GM18505 (cell line): ENCODE results near the gene ANO3.

Experiments used
- ATAC-seq: cut with Tn5 transposase; IDR thresholded peaks from one replicate; pipeline ENCODE4 v1.9.1; 2021; ENCODE audit not compliant: unreplicated experiment
- POLR2A ChIP-seq: IDR thresholded peaks from 4 replicates; pipeline ENCODE4 v1.6.1; 2011; ENCODE audit warnings: borderline replicate concordance; ENCODE audit not compliant: insufficient read depth, insufficient read length; ENCODE audit errors: extremely low read depth

ANO3 gene

DNA sequence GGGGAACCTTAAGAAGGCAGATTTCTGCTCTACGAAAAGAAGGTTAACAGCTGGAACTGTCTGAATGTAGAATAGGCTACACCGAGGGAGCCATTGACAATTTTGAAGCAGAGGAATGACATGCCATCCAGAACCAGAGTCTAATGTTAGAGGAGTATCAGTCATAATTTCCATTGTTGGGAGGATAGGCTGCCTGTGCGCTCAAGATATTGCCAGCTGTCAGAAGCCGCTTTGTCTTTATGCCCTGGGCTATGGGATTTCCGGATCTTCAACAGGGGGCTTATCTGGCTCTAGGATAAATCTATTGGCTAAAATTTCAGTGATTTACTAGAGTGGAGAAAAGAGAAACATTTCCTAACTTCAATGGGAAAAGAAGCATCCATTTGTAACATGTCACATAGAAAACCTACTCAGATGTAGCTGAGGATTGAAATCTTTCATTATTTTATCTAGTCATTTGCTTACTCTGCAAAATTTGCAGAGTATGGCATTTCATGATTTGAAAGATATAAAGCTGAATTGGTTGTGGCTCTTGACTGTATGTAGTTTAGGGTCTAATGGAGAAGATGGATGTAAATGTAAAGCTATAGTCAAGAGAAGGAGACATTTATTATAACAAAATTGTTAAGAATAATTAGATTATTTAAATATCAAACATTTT lies 78.9 kb downstream of the ANO3 start:
- TF ChIP-seq POLR2A: no peak
- ATAC-seq: no peak

DNA sequence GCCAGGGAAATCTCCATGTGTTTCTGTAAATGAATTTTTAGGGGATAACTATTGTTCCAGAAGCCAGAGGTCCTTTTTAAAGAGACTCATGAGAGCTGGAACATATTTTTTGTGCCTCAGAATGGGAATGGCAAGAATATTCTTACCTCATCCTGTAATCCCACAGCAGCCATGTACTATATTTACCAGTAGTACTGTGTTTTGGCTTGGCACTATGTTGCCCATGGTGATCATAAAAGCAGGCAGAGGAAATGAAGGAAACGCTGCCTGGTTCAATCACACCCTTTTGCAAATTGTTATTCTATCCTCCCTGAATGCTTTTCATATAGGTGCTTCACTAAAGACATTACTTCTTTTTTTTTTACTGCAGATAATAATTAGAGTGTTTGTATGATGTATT lies 81.0 kb downstream of the ANO3 start:
- no peak for ATAC-seq
- no peak for TF ChIP-seq POLR2A

DNA sequence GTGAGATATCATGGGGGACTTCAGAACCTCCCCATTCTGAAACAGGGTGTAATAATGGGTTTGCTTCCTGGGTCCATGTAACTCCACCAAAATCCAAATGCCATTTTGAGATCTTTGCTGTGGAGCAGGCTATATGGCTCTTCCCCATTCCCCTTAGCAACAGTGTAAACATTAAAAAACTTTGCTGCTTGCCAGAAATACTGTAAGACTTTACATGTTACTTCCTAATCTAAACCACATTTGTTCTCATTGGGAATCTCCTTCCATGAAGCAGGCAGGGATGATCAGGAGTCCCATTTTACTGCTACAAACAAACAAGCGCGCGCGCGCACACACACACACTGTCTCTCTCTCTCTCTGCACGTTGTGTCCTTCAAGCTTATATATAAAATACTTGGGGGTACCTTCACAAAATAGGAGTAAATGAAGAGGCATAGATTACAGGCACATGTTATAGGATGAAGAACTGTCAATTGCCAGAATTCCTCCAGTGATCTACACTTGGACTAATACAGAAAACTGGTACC lies 86.5 kb downstream of the ANO3 start:
- no peak for ATAC-seq
- TF ChIP-seq POLR2A: no peak

DNA sequence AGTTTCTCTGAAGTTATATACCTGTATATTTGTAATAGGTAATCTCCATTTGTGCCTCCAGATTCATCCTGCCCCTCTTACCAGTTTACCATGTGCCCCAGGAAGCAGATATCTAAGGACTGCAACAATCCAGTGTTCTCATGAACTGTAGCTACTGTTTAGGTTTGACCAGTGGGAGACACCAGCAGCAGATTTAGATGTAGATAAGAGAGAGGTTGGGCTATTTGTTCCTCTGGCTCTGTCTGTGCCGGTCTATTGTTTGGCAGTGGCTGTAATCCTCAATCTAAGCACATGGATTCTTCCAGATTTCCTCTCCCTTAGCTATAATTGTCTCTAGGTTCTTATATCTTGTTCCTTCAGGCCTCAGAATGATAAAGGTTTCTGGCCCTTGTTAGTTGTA lies 88.4 kb downstream of the ANO3 start:
- TF ChIP-seq POLR2A: no peak
- ATAC-seq: no peak

DNA sequence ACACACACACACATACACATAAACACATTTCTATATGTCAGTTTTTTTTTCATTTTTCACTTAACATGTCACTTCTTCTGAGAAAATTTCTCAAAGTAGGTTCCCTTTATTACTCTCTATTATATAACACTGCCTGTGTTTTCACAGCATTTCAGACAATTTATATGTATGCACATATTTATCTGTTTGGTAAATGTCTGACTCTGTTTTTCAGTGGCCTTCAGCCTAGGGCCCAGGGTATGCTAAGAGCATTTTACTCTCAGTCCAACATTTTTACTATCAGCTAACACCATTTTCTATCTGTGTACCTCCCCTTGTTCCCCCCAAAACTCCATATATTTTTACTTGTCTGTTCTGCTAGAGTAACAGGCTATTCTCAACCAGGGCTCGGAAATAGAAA lies 92.3 kb downstream of the ANO3 start:
- no peak for TF ChIP-seq POLR2A
- ATAC-seq: no peak

DNA sequence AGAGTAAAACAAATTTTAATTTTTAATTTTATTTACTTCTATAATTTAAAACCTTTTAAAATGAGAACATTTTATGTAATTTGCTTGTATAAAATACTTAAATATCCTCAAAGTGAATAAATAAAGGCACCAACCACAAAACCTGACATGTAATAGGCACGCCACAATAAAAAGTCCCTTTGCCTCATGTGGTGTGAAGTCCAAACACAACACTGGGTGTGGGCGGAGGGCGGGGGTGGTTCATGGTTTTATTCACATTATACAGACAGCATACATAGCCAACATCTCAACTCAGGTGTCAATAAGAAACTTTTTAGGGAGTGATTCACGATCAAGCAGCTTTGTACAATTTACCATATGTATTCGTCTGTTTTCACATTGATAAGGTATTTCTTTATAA lies 107.9 kb downstream of the ANO3 start:
- ATAC-seq: no peak
- TF ChIP-seq POLR2A: no peak

DNA sequence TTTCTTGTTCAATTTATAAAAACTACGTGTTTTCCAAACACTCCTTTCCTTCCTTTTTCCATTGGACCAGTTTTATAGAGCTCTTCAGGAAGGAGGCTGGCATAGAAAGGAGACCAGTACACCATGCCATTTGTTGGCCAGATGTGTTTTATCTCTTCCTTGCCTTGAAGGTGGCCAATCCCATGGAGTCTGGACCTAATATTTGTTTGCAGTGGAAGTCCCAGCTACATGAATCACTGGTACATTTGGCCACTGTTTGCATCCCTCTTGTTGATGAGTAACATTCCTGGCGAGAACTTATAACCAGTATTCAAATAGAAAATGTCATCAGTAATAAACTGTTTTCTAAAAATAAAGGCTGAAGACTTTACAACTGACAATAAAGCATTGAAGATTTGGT lies 110.2 kb downstream of the ANO3 start:
- TF ChIP-seq POLR2A: no peak
- ATAC-seq: no peak

DNA sequence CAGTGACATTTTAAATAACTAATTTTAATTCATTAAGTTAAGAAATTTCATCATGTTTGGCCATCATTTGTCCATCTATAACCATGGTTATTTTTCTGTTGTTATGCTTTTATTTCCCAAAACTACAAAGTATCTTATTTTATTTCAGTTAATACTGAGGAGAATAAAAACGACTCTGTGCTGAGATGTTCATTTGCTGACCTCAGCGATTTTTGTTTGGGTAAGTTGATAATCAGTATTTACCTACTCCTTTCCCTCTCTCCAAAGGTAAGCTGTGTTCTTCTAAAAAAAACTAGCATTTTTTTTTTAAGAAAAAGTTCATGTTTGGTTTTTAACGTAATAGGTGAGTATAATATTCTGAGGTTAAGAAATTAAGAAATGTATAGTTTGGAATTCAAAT lies 111.7 kb downstream of the ANO3 start:
- no peak for ATAC-seq
- no peak for TF ChIP-seq POLR2A

DNA sequence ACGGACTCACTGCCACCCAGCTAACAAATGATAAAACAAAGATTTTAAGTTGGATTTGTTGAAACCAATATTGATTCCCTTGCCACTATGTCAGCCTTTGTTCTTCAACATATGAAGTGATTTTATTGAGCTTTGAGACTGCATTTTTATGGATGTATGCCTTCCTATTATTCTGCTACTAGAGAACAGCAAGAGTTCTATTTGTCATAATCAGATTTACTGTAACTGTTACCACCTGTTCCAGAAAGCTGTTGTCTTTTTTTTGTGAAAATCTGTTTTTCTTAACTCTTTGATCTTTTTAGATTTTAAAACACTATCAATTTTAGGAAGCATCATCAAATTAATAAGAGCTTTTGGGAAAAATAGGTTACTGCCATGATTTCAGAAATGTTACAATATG lies 125.7 kb downstream of the ANO3 start:
- TF ChIP-seq POLR2A: no peak
- no peak for ATAC-seq

DNA sequence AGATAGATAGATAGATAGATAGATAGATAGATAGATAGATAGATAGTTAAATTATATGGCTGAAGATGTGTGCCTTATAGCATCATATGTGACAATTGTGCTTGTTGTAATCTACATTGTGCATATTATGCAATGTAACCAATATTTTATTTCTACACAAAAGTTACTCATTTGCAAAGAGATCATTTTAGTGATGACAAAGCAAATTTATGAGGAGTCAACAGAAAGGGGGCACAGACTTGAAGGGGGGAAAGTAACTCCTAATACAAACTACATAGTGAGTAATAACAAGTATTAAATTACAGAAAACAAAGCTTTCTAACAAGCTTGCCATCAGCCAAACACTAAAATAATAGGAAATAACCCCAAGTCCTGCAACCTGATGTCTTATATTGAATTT lies 133.3 kb downstream of the ANO3 start:
- ATAC-seq: no peak

DNA sequence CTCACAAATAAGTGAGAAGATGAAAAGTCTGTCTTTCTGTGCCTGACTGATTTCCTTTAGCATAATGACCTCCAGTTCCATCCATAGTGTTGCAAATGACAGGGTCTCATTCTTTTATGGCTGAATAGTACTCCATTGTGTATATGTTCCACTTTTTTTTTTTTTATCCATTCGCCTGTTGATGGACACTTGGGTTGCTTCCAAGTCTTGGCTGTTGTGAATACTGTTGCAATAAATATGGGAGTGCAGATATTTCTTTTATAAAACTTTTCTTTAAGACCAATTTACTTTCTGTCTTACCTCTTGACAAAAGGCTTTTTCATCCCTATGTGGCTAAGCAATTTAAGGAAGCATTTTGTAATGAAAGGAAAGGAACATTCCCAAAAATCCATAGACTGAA lies 135.6 kb downstream of the ANO3 start:
- ATAC-seq: no peak

More for the DNA sequence above, 133.3 kb downstream of the ANO3 start:
- no peak for TF ChIP-seq POLR2A

DNA sequence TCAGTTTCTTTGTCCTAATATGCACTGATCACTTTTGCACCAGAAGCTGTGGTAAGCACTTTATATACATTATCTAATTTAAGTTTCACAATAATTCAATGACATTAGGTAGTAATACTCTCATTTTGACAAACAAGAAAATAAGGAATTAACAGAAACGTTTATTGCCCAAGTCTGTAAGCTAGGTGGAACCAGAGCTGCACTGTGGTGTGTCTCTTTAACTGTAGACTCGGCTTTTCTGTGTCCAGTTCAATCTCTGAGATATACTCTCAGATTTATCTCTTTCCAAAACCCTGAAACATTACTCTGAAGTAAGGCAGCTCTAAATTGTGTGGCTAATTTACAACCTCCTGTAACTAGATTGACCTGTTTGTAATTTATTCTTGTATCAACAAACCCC lies 139.1 kb downstream of the ANO3 start:
- ATAC-seq: no peak
- no peak for TF ChIP-seq POLR2A

More for the DNA sequence above, 135.6 kb downstream of the ANO3 start:
- no peak for TF ChIP-seq POLR2A

DNA sequence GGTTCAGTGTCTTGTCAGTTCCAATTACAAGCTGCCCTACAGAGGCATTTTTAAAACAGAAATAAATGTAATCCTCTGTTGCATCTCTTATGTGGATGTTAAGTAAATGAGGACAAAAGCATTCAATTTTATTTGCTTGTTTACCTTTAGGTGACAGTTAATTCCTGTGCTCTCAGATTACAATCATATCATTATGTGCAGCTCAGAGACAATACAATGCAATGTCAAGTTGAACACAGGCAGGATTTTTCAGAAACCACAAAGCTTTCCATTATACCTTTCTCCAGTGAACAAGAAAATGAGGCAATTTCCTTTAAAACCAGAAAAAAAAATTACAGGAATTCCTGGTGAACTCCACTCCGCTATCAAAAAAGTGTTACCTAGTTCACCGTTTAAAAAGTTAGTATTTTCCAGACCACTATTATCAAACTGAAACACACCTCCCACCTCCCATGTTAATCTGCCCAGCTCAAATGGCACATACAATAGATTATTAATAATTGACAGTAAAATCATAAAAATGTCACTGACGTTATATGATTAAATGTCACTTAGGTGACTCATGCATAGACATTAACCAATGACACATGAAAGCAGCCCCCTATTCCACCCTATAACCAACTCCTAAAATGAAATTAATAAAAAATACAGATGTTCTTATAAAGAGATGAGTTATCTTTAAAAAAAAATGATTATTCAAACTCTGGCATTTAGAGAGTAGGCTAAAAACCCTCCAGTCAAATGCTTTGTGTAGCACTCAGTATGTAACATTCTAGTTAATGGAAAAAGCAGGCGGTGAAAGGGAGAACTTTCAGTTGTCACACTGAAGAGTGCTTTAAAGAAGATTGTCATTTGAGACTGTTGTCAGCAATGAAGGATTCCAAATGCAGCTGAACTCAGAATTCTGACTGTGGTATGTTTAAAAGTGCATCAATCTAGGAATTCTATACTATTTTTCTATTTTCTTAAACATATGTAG lies 141.6 kb downstream of the ANO3 start:
- no peak for ATAC-seq

DNA sequence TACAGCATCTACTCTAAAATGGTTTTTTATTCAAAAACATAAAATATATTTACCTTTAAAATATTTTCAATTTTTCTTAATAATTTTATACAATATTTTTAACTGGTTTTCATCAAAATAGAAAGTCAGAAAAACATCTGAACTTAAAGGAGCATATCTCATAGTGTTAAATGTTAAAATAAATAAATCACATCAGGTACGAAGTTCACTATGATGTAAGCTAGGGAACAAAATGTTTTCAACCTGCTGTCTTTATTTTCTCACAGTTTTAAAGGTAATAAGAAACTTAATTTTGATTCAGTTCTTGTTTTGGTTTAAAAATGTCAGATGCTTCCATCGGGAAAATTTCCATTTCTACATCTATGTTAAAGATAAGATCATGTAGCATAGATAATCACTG lies 142.5 kb downstream of the ANO3 start:
- no peak for TF ChIP-seq POLR2A
- no peak for ATAC-seq

More for the DNA sequence above, 141.6 kb downstream of the ANO3 start:
- no peak for TF ChIP-seq POLR2A
